ENCODE data around the gene PHLDA3.

GRCh38 chr1:201434266-201434665 is 34.7 kb downstream of the PHLDA3 start:
- no peak for TF ChIP-seq CTCF (IDR thresholded peaks at IDR 0.05; ENCODE audit: low read length)
- no peak for TF ChIP-seq EZH2 (IDR thresholded peaks at IDR 0.05; ENCODE audit: borderline replicate concordance, low read length)
